T-helper 1 cell treated with Interleukin-12 subunit alpha and Interleukin-12 subunit beta and Interleukin-4 antibody, amounts not matched to agents 30 μg/mL and 1 μg/mL, for 36 hours (primary cell): ENCODE data around the gene CYTIP.
A peak's percentile ranks its signal among the peaks of the same experiment; 100 is the strongest.

Experiments used
- H3K27ac Mint-ChIP-seq: one replicate; pipeline ENCODE4 v1.8.0; 2021; ENCODE audit warnings: mild to moderate bottlenecking, mixed read lengths
- H3K27me3 Mint-ChIP-seq: one replicate; pipeline ENCODE4 v1.8.0; 2021; ENCODE audit warnings: low read depth, mixed read lengths
- H3K36me3 Mint-ChIP-seq: one replicate; pipeline ENCODE4 v1.8.0; 2021; ENCODE audit warnings: low read depth, mixed read lengths
- H3K4me1 Mint-ChIP-seq: one replicate; pipeline ENCODE4 v1.8.0; 2021; ENCODE audit warnings: low read depth, mixed read lengths
- H3K4me3 Mint-ChIP-seq: one replicate; pipeline ENCODE4 v1.8.0; 2021; ENCODE audit warnings: mild to moderate bottlenecking, moderate library complexity, mixed read lengths
- H3K9me3 Mint-ChIP-seq: one replicate; pipeline ENCODE4 v1.8.0; 2021; ENCODE audit warnings: mixed read lengths

The CYTIP gene

DNA sequence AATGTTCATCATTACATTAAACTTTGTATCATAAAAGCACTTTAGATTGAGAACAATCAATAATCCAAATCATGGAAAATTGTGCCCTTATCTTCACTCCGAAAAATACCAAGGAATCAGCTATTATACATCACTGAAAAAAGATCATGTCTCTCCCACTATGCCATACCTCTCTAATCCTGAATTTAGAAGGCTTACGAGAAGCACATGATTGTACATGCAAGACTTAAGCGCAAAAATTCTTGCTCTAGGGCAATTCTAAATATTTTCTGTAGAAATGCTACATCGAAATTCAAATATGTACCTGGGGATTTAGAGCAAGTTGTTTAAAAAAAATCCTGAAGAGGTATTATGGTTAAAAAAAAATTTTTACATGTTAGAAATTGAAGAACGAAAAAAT, 1.3 kb downstream of the CYTIP start:
- no peaks in the 10 kb centered on the region for H3K27me3 Mint-ChIP-seq
- peaks cover 29% of the 10 kb centered on the region for H3K4me1 Mint-ChIP-seq
- H3K4me3 Mint-ChIP-seq, result peak overlapping the region; percentile 97
- peak overlapping the region; percentile 96 for H3K27ac Mint-ChIP-seq
- no peaks in the 10 kb centered on the region for H3K9me3 Mint-ChIP-seq
- H3K36me3 Mint-ChIP-seq, result peaks cover 60% of the 10 kb centered on the region

DNA sequence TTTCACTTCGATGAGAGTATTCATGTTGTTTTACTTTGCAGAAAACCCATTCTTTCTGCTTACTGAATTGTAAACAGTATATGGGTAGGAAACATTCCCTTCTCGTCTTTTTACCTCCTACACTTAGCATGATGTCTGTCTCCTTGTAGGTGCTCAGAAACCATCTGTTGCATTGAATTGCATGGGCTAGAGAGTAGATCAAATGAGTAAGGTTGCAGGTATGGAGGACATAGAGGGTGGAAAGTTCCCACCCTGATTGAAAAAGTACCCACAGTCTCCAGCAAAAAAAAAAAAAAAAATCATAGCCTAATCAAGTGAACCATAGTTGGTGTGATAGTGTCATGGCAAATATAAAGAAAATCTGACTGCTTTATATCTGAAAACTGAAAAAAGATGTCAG, 1.7 kb downstream of the CYTIP start:
- Mint-ChIP-seq H3K4me1 (peaks cover 25% of the 10 kb centered on the region), H3K4me3 (peak overlapping the region; percentile 97), H3K27me3 (no peaks in the 10 kb centered on the region), H3K36me3 (peaks cover 65% of the 10 kb centered on the region), H3K27ac (peak overlapping the region; percentile 96), H3K9me3 (no peaks in the 10 kb centered on the region)

DNA sequence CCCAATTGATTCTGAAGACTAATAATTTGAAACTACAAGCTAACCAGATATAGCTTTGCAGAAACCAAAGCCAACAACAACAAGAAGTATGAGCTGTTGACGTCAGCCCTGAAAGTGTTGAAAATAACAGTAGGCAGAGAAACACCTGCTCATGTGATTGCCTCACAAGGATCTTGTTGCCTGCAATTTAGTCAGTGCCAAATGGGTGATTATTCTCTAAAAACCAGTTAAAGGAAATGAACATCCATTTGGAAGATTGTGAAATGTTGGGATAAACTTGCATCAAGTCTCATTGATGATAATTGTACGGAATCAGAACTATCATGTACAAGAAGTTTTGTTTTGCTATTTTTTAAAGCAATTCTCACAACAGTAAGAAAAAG, 2.8 kb downstream of the CYTIP start:
- Mint-ChIP-seq H3K4me1 (peaks cover 20% of the 10 kb centered on the region), H3K27me3 (no peaks in the 10 kb centered on the region), H3K27ac (peak overlapping the region; percentile 96), H3K36me3 (peaks cover 71% of the 10 kb centered on the region), H3K9me3 (no peaks in the 10 kb centered on the region), H3K4me3 (peak overlapping the region; percentile 97)

DNA sequence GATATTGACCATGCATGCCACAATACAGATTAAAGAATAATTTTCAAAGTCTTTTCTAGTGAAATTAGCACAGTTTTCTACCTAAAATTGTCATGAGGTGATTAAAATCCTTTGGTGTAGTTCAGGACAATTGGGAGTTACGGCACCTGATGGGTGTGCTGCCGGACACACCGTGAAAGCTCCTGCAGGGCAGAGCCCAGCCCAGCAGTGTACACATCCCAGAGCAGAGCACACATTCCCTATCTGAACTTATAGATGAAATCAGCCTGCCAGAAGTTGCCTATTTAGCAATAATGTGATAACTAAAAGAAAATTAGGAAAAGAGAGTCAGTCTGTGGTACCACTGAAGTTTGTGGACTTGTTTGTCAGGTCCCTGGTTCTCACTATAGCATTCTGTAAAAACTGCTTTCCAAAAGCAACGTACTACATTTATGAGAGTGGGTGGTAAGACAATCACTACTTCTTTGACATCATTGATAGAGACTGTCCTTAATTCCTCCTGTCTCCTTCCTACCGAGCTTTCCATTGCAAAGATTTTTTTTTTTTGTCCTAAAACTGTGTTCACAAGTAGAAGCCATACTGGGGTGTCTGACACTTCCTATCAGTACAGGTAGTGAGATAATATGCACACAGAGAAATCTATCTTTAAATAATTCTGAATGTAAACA, 3.4 kb downstream of the CYTIP start:
- Mint-ChIP-seq H3K4me1 (peaks cover 21% of the 10 kb centered on the region), H3K36me3 (peaks cover 75% of the 10 kb centered on the region), H3K9me3 (no peaks in the 10 kb centered on the region)

DNA sequence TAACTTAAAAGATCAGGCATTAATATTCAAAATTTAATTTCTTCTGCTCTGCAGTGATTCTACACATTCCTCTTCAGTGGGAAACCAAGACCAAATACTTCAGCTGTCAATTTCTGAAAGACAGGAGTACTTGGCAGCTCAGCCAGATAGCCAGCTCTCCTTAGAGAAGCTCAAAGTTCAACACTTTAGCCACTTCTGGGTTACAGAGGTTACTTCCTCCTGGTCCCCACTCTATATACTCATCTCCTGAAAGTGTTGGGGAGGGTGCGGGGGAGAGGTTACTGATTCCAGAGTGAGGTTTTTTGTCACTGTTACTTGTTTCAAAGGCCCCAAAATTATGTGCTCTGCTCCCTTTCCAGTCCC, 4.1 kb downstream of the CYTIP start:
- Mint-ChIP-seq H3K9me3 (no peaks in the 10 kb centered on the region), H3K27ac (peak overlapping the region; percentile 96), H3K27me3 (no peaks in the 10 kb centered on the region), H3K4me1 (peaks cover 25% of the 10 kb centered on the region), H3K4me3 (peak overlapping the region; percentile 97), H3K36me3 (peaks cover 82% of the 10 kb centered on the region)

More for the DNA sequence above, 3.4 kb downstream of the CYTIP start:
- H3K27me3 Mint-ChIP-seq, result no peaks in the 10 kb centered on the region
- peak overlapping the region; percentile 97 for H3K4me3 Mint-ChIP-seq
- peak overlapping the region; percentile 96 for H3K27ac Mint-ChIP-seq

DNA sequence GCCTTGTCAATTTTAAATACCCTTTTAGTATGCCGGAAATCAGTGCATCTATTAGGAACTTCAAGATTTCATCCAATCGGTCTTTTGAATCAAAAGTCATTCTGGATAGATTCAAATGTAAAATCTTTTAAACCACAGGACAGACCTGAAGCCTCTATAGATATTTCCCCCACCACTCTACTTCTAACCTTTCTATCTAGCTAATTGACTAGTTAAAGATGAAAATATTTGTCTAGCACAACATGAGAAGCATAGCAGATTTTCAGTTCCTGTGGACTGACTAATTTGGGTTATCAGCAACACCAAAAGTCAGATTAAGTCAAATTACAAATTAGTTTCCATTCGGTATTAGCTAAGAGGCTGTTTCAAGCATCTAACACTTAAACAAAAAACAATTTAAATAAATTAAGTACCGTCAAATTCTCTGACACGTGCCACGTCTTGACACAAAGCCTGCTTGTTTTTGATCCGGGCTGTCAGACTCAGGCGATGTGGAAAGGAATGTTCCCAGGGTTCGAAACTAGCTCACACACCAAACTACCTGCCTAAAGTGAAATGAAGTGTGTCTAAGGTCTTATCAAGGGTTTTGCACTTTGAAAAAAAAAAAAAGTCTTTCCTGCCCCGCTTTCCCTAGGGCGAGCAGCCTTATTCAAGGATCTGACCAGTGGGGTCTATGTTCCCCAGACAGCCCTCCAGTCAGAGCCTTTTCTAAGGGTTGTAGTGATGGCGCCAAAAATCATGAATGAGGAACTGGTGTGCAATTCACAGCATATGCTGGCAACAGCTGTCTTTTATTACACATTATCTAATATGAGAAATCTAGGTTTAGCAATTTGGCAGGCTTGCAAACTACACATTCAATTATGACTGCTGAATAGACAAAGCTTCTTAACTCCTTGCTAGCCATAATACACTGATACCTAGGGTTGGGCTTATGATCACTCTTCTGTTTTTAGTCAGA, 4.7 kb downstream of the CYTIP start:
- Mint-ChIP-seq H3K4me1 (peaks cover 25% of the 10 kb centered on the region), H3K36me3 (peaks cover 89% of the 10 kb centered on the region), H3K4me3 (peak overlapping the region; percentile 97), H3K27me3 (no peaks in the 10 kb centered on the region), H3K27ac (peak overlapping the region; percentile 96), H3K9me3 (no peaks in the 10 kb centered on the region)

DNA sequence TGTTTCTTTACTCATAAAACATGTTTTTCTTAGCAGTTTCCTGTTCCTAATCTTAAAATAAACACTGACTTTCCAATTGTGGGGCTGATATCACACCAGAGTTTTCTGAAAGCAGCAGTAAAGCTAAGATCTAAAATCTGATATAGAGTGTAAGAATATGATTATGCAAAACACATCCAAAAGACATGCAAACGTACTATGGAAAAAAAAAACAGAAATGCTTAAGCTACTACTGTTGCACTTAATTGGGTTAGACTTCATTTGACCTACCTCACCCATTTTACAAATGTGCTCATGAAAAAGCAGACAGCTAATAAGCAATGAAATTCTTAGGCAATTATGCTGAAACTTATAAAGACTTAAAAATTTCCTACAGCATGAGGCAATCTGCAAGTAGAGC, 10.5 kb downstream of the CYTIP start:
- H3K27ac Mint-ChIP-seq, result peak overlapping the region; percentile 95
- no peaks in the 10 kb centered on the region for H3K27me3 Mint-ChIP-seq
- peak overlapping the region; percentile 97 for H3K4me3 Mint-ChIP-seq
- no peaks in the 10 kb centered on the region for H3K9me3 Mint-ChIP-seq
- peaks cover 93% of the 10 kb centered on the region for H3K36me3 Mint-ChIP-seq
- peaks cover 75% of the 10 kb centered on the region for H3K4me1 Mint-ChIP-seq

DNA sequence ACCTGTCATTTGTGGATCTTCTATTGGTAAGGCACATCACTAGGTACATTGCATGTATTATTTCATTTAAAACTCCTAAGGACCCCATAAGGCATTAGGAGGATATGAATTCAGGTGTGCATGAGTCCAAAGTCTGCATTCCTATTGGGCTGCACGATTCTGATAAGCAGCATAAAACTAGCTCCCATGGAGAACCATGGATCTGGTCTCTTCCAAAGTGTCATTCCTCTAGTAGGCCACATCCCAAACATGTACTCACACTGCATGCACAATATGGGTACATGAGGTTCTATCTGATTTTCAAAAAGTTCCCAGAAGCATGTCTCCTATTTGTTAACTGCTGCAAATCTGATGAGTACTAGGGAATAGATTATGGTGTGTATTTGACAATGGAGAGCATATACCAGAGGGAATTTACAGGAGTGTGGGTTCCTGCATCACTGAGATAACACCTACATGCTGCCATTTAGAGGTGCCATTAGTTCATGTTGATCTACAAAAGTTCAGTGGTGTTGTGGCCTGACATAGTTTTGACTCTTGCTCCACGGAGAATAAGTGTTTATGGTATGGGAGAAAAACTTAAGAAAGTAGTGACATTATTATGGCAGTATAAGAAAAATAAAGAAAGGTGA, 11.3 kb downstream of the CYTIP start:
- peaks cover 91% of the 10 kb centered on the region for H3K36me3 Mint-ChIP-seq
- no peaks in the 10 kb centered on the region for H3K27me3 Mint-ChIP-seq
- H3K9me3 Mint-ChIP-seq, result no peaks in the 10 kb centered on the region
- H3K4me1 Mint-ChIP-seq, result peaks cover 77% of the 10 kb centered on the region
- H3K27ac Mint-ChIP-seq, result peak overlapping the region; percentile 95
- H3K4me3 Mint-ChIP-seq, result peak overlapping the region; percentile 97

DNA sequence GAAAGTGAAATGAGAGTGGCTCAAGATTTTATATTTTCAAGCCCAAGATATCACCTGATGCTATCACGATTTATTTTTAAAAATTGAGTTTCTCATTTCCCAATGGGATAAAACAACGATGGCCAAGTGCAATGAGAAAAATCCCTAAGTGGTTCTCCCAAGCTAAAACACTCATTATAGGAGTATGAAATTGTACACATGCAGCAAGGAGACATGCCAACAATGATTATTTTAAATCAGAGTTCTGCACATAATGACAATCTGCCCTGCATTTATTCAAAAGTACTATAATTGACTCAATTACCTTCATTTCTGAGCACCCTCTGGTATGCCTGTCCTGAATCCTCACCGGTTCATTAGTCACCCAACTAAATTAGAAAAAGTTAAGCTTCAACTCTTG, 12.7 kb downstream of the CYTIP start:
- Mint-ChIP-seq H3K27ac (peak overlapping the region; percentile 95), H3K4me3 (peak overlapping the region; percentile 97), H3K27me3 (no peaks in the 10 kb centered on the region), H3K36me3 (peaks cover 95% of the 10 kb centered on the region), H3K9me3 (peaks cover 4% of the 10 kb centered on the region), H3K4me1 (peaks cover 87% of the 10 kb centered on the region)

DNA sequence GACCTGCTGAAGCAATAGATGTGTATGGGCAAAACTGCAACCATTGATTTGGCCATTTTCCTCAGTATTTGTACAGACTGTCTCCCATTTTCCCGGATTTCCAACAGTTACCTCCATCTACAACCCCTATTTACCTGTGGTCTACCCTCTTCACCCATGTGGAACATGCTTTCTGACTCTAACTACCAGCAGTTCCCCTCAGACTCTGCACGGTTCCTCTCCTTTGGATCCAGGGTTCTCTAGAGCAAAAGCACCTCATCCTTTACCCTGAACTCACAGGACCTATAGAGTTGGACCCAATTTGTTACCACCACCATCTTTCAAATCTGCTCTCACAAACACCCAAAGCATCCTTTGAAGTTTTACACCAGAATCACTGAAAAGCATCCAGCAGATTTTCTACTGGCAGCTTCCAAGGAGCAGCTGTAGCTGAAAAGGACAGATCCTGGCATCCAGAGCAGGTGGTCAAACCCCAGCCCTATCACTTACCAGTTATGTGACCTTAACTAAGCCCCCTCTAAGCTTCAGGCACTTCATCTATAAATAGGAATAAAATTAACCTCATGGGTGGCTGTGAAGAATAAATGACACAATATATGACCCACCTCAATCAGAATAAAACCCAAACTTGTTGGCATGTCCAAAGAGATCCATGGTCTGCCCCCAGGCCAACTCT, 15.3 kb downstream of the CYTIP start:
- Mint-ChIP-seq H3K27ac (peak overlapping the region; percentile 95), H3K36me3 (peaks cover 89% of the 10 kb centered on the region), H3K4me3 (peak overlapping the region; percentile 97), H3K9me3 (peaks cover 4% of the 10 kb centered on the region), H3K27me3 (no peaks in the 10 kb centered on the region), H3K4me1 (peaks cover 79% of the 10 kb centered on the region)

DNA sequence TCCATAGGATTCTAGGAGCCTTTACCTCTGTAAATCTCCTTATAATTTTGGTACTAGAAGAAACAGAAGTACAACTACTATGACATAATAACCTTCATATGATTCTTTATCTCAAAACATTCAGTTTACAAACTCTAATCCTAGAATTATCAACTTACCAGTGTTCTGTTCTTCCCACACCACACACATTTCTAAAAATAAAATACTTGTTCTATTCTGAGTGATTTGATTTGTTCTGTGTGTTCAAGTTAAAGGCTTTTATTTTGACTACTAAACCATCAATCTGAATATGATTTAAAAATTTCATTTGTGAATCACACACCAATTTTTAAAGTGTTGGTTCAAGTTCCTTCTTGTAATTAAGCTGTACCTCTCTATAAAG, 16.0 kb downstream of the CYTIP start:
- peaks cover 78% of the 10 kb centered on the region for H3K4me1 Mint-ChIP-seq

DNA sequence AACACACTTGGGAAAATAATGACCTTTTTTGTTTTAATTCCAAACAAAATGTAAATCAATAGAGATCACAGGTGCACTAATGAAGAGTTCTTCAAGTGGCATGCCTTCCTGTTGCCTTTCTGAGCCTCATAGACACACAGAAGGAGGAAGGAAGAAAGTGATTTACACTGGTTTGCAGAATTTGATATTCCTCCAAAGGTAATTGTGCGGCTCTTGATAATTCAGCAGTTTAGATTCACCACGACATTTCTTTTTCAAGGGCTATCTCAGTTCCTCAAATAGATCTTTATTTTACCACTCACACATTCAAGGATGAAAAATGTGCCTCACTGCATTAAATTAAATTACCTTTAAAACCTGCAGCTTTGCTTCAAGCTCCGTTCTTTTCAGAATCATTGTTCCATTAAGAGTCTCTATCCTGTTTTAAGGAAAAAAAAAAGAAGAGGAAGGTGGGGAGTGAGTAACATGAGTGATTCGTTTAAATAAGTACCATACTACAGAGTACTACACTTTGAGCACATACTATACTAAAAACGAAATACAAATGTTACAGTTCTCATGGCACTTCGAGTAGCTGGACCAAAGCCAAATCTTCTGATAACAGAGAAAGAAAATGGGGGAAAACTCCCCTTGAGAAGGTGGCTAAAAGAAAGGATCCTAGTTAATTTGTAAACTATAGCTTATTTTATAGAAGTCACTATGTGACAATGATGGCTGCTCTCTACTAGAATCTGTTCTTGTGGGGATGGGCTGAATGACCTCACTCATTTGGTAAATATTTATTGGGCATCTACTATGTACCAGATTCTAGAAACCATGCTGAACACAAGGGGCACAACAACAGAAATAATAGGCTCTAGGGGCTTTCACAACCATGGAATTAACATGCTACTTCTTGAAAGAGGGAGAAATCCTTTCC, 16.6 kb downstream of the CYTIP start:
- Mint-ChIP-seq H3K36me3 (peaks cover 83% of the 10 kb centered on the region), H3K27ac (peak overlapping the region; percentile 80), H3K27me3 (no peaks in the 10 kb centered on the region), H3K9me3 (peaks cover 4% of the 10 kb centered on the region), H3K4me3 (peak overlapping the region; percentile 70), H3K4me1 (peaks cover 75% of the 10 kb centered on the region)

More for the DNA sequence above, 16.0 kb downstream of the CYTIP start:
- peak overlapping the region; percentile 80 for H3K27ac Mint-ChIP-seq
- peak overlapping the region; percentile 97 for H3K4me3 Mint-ChIP-seq
- H3K27me3 Mint-ChIP-seq, result no peaks in the 10 kb centered on the region
- peaks cover 87% of the 10 kb centered on the region for H3K36me3 Mint-ChIP-seq
- H3K9me3 Mint-ChIP-seq, result peaks cover 4% of the 10 kb centered on the region

DNA sequence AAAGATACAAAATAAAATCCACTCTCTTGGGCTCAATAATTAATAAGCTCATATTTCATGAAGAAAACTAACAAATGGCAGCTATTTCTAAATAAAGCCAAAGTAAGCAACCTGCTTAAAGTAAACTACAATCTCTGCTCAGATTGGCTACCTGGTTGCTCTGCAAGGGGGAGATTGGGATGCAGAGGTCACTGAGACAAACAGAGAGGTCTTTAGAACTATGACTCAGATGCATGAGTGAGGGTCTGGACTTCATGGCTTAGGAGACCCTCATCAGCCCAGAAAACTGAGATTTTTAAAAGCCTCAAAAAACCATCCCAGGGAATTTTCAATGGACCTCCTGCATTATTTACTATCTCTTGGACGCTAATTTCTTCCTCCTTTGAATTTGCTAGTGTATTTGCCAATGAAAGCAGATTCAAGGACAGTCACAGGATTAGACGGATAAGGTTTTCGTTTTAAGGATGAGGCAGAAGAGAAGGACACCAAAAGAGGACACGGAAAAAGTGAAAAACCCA, 17.4 kb downstream of the CYTIP start:
- Mint-ChIP-seq H3K27ac (peak overlapping the region; percentile 80), H3K9me3 (peaks cover 4% of the 10 kb centered on the region), H3K4me1 (peaks cover 73% of the 10 kb centered on the region), H3K36me3 (peaks cover 83% of the 10 kb centered on the region), H3K4me3 (peak overlapping the region; percentile 70), H3K27me3 (no peaks in the 10 kb centered on the region)
